Omental fat pad (tissue), 4 donors: ENCODE measurements around the gene SWSAP1. TPM values are rescaled to one million over a fixed set of nuclear protein-coding genes. Genes with fewer than 3 reads are reported as not detected.

Experiments used
- ATAC-seq: fragments of 150-250 bp; one replicate; pipeline ENCODE4 v1.9.1; 2016; ENCODE audit warnings: mild to moderate bottlenecking, moderate library complexity; ENCODE audit not compliant: low FRiP score
- DNase-seq: peaks from one replicate; pipeline ENCODE4 v3.0.0-alpha.2; 2019; ENCODE audit warnings: low spot score
- CTCF ChIP-seq, 3 donors: fragments of 450-650 bp; IDR thresholded peaks; one replicate each; pipeline ENCODE4 v1.5.1; 2016 to 2017; ENCODE audit warnings: antibody characterized with exemption in 3 of 3, mild to moderate bottlenecking in 3 of 3, moderate library complexity in 2 of 3
- total RNA-seq, 4 donors: library from RNA; depleted of rRNA; stranded (reverse); fragments of >200 nt; gene quantifications; one replicate each; pipeline ENCODE4 v1.1.0, GENCODE V29; 2016

The SWSAP1 gene
- total RNA-seq, 4 donors from 2014 or later: 0.48 to 3.8 (median 1.6) TPM

- DNase-seq (no peak), ATAC-seq (no peak)
- no peak for TF ChIP-seq CTCF (IDR thresholded peaks at IDR 0.05)
These were observed 18.4 kb upstream of the SWSAP1 start for GRCh38 chr19:11356074-11356397.

GRCh38 chr19:11356676-11357550 is 17.6 kb upstream of the SWSAP1 start:
- no peak for TF ChIP-seq CTCF (IDR thresholded peaks at IDR 0.05)
- DNase-seq (no peak), ATAC-seq (no peak)

GRCh38 chr19:11359421-11359820 is 15.0 kb upstream of the SWSAP1 start:
- no peak for ATAC-seq
- no peak for DNase-seq
- TF ChIP-seq CTCF (IDR thresholded peaks at IDR 0.05): no peak

- DNase-seq (no peak), ATAC-seq (peak; percentile 11)
- no peak for TF ChIP-seq CTCF (IDR thresholded peaks at IDR 0.05)
These were observed 13.3 kb upstream of the SWSAP1 start for GRCh38 chr19:11361037-11361770.

- ATAC-seq (no peak), DNase-seq (no peak)
- TF ChIP-seq CTCF (IDR thresholded peaks at IDR 0.05): no peak
These were observed 12.4 kb upstream of the SWSAP1 start for GRCh38 chr19:11361771-11362731.

- DNase-seq (no peak), ATAC-seq (no peak)
- TF ChIP-seq CTCF (IDR thresholded peaks at IDR 0.05): no peak
These were observed 10.6 kb upstream of the SWSAP1 start for GRCh38 chr19:11363881-11364280.
